Measurements from ENCODE around the gene SERTM1. TPM values are rescaled to one million over a fixed set of nuclear protein-coding genes. Genes with fewer than 3 reads are reported as not detected.

SERTM1 gene
- total RNA-seq, 2 donors from 2014 or later: 0.36 TPM; not detected in 1

DNA sequence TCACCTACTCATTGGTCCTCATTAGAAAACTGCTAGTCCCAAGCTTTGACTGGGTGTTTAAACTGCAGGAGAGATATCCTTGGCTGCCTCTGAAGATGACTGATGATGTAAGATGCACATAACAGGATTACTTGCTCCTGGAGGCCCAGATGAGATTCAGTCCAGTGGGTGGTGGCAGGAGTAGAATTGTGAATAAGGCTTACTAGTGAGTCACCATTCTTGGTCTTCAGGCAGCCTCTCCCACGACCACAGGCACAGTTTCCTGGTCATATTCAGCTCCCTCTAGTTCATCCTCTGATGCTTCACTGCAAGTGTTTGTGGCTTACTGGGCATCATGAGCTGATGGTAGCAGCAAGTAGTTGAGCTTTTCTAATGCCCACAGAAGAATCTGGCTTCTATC, 12.1 kb downstream of the SERTM1 start:
- no peak for DNase-seq (ENCODE audit: low spot score)
- H3K27me3 ChIP-seq (replicated peaks; ENCODE audit: insufficient read depth): no peaks in the 10 kb centered on the region
- TF ChIP-seq, protein P1, sequence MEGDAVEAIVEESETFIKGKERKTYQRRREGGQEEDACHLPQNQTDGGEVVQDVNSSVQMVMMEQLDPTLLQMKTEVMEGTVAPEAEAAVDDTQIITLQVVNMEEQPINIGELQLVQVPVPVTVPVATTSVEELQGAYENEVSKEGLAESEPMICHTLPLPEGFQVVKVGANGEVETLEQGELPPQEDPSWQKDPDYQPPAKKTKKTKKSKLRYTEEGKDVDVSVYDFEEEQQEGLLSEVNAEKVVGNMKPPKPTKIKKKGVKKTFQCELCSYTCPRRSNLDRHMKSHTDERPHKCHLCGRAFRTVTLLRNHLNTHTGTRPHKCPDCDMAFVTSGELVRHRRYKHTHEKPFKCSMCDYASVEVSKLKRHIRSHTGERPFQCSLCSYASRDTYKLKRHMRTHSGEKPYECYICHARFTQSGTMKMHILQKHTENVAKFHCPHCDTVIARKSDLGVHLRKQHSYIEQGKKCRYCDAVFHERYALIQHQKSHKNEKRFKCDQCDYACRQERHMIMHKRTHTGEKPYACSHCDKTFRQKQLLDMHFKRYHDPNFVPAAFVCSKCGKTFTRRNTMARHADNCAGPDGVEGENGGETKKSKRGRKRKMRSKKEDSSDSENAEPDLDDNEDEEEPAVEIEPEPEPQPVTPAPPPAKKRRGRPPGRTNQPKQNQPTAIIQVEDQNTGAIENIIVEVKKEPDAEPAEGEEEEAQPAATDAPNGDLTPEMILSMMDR (IDR thresholded peaks at IDR 0.05): no peak
- TF ChIP-seq POLR2AphosphoS5 (IDR thresholded peaks at IDR 0.05) (no peak), POLR2A (IDR thresholded peaks at IDR 0.05) (no peak)
- no peaks in the 10 kb centered on the region for H3K36me3 ChIP-seq
- H3K9me3 ChIP-seq: no peaks in the 10 kb centered on the region
- no peak overlapping the region for H3K4me3 ChIP-seq
- intact Hi-C loops (cut with DNase I): no loop called here
- H3K4me1 ChIP-seq (replicated peaks): no peaks in the 10 kb centered on the region
- H3K27ac ChIP-seq: no peak overlapping the region
- WGBS: 58% methylated on average over 1 of the region's 1 CpG

- no peaks in the 10 kb centered on the region for H3K27me3 ChIP-seq (replicated peaks; ENCODE audit: insufficient read depth)
- intact Hi-C loops (cut with DNase I): no loop called here
- no peaks in the 10 kb centered on the region for H3K4me1 ChIP-seq (replicated peaks)
- no peak overlapping the region for H3K27ac ChIP-seq
- WGBS: 51% methylated on average over 9 of the region's 9 CpGs
- DNase-seq (ENCODE audit: low spot score): no peak
- TF ChIP-seq, protein P1 (IDR thresholded peaks at IDR 0.05): no peak
- TF ChIP-seq POLR2A (IDR thresholded peaks at IDR 0.05) (no peak), POLR2AphosphoS5 (IDR thresholded peaks at IDR 0.05) (no peak)
- H3K9me3 ChIP-seq: no peaks in the 10 kb centered on the region
- H3K36me3 ChIP-seq: no peaks in the 10 kb centered on the region
- no peak overlapping the region for H3K4me3 ChIP-seq
Observed at GRCh38 chr13:36696410-36697010, 22.7 kb downstream of the SERTM1 start.

DNA sequence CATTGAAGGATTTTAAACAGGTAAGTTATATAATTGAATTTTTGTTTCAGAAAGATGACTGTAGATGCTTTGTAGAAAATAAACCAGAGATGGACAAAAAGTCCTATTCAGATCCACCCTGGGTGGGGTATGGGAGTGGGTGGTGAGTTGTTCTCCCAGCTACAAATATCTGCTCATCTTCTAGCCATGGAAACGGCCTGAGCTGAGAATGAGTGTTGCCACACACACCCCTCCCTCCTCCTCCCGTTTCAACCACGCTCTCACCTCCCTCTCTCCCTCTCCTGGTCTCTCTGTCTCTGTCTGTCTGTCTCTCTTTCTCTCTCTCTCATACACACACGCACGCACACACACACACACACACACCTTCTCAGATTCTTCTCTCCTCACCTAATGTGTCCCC, 26.4 kb downstream of the SERTM1 start:
- Histone ChIP-seq H3K27me3 (replicated peaks; ENCODE audit: insufficient read depth) (no peaks in the 10 kb centered on the region), H3K36me3 (no peaks in the 10 kb centered on the region), H3K4me1 (replicated peaks) (no peaks in the 10 kb centered on the region), H3K9me3 (no peaks in the 10 kb centered on the region), H3K27ac (no peak overlapping the region), H3K4me3 (no peak overlapping the region)
- no peak for TF ChIP-seq POLR2A (IDR thresholded peaks at IDR 0.05)
- no peak for TF ChIP-seq POLR2AphosphoS5 (IDR thresholded peaks at IDR 0.05)
- TF ChIP-seq, protein P1 (IDR thresholded peaks at IDR 0.05): no peak
- intact Hi-C loops (cut with DNase I): no loop called here
- 75% methylated on average over 5 of the region's 5 CpGs for WGBS
- no peak for DNase-seq (ENCODE audit: low spot score)

DNA sequence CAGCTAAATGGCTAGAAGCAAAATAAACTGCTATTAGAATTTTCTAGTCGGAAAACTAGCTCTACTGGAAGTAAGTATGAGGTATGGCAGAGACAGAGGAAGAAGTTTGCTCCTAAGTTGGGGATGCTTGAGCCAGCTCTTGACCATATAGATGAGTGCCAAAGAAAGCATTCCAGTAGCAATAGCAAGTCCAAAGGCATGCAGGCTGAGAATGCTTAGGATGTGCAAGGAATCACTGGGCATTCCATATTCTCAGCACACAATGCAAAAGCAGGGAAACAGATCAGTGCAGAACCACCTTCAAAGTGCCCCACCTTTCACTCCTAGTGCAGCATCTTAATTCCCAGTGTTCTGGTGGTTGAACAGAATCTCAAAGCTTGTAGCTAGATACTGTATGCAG, 32.9 kb downstream of the SERTM1 start:
- intact Hi-C loops (cut with DNase I): no loop called here
- no peaks in the 10 kb centered on the region for H3K36me3 ChIP-seq
- H3K27ac ChIP-seq: no peak overlapping the region
- H3K27me3 ChIP-seq (replicated peaks; ENCODE audit: insufficient read depth): no peaks in the 10 kb centered on the region
- H3K9me3 ChIP-seq: no peaks in the 10 kb centered on the region
- no peaks in the 10 kb centered on the region for H3K4me1 ChIP-seq (replicated peaks)
- 52% methylated on average over 1 of the region's 1 CpG for WGBS
- TF ChIP-seq POLR2A (IDR thresholded peaks at IDR 0.05) (no peak), POLR2AphosphoS5 (IDR thresholded peaks at IDR 0.05) (no peak)
- no peak for DNase-seq (ENCODE audit: low spot score)
- H3K4me3 ChIP-seq: no peak overlapping the region

DNA sequence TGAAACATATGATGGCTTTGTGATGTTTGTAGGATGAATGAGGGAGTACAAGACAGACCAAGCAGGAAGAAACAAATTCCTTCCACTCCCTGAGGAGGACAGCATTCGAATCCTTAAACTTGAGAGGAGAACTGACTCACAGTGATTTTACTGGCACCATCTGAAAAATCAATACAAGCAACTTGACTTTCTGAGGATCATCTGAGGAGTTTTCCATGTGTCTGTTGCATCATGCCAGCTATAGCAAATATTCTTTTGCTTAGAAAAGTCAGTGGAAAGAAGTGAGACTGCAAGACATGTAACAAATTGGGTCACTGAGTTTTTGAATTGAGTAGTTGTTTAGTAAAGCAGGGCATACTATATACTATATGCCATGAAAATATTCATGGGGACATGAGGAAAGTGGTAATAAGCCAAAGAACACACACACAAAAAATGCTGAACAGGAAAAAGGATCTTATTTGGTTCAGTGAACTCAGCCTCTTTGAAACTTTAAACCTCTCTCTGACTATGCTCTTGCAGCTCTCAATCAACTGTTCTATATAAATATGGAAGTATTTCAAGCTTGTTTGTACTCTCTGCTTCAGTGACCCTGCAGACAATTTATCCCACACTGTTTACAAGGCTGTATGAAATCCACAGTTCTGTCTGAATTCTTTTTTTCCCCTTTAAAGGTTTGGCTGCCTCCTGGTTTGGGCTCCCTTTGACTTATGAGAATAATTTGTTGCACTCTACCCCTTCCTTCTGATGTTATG, 35.5 kb downstream of the SERTM1 start:
- H3K36me3 ChIP-seq: no peaks in the 10 kb centered on the region
- intact Hi-C loops (cut with DNase I): no loop called here
- H3K27ac ChIP-seq: no peak overlapping the region
- WGBS: 89% methylated on average over 1 of the region's 1 CpG
- H3K9me3 ChIP-seq: no peaks in the 10 kb centered on the region
- H3K27me3 ChIP-seq (replicated peaks; ENCODE audit: insufficient read depth): no peaks in the 10 kb centered on the region
- H3K4me3 ChIP-seq: no peak overlapping the region
- DNase-seq (ENCODE audit: low spot score): no peak
- no peak for TF ChIP-seq POLR2A (IDR thresholded peaks at IDR 0.05)
- TF ChIP-seq POLR2AphosphoS5 (IDR thresholded peaks at IDR 0.05): no peak
- TF ChIP-seq, protein P1 (IDR thresholded peaks at IDR 0.05): no peak
- H3K4me1 ChIP-seq (replicated peaks): no peaks in the 10 kb centered on the region
